Omental fat pad (tissue), 4 donors: ENCODE data around the gene NEDD8. TPM values are rescaled to one million over a fixed set of nuclear protein-coding genes. Genes with fewer than 3 reads are reported as not detected.

Experiments used
- ATAC-seq: fragments of 150-250 bp; one replicate; pipeline ENCODE4 v1.9.1; 2016; ENCODE audit warnings: mild to moderate bottlenecking, moderate library complexity; ENCODE audit not compliant: low FRiP score
- DNase-seq: peaks from one replicate; pipeline ENCODE4 v3.0.0-alpha.2; 2019; ENCODE audit warnings: low spot score
- total RNA-seq, 4 donors: library from RNA; depleted of rRNA; stranded (reverse); fragments of >200 nt; gene quantifications; one replicate each; pipeline ENCODE4 v1.1.0, GENCODE V29; 2016
- TF ChIP-seq, protein P1 (sequence below), 3 donors: fragments of 450-650 bp; IDR thresholded peaks; one replicate each; pipeline ENCODE4 v1.5.1; 2016 to 2017; ENCODE audit warnings: antibody characterized with exemption in 3 of 3, mild to moderate bottlenecking in 3 of 3, moderate library complexity in 2 of 3

The NEDD8 gene
- total RNA-seq, 4 donors from 2014 or later: 98.4 to 184 (median 126) TPM

GRCh38 chr14:24198814-24199524 lies 33.2 kb downstream of the NEDD8 start:
- DNase-seq: no peak
- TF ChIP-seq, protein P1, sequence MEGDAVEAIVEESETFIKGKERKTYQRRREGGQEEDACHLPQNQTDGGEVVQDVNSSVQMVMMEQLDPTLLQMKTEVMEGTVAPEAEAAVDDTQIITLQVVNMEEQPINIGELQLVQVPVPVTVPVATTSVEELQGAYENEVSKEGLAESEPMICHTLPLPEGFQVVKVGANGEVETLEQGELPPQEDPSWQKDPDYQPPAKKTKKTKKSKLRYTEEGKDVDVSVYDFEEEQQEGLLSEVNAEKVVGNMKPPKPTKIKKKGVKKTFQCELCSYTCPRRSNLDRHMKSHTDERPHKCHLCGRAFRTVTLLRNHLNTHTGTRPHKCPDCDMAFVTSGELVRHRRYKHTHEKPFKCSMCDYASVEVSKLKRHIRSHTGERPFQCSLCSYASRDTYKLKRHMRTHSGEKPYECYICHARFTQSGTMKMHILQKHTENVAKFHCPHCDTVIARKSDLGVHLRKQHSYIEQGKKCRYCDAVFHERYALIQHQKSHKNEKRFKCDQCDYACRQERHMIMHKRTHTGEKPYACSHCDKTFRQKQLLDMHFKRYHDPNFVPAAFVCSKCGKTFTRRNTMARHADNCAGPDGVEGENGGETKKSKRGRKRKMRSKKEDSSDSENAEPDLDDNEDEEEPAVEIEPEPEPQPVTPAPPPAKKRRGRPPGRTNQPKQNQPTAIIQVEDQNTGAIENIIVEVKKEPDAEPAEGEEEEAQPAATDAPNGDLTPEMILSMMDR (IDR thresholded peaks at IDR 0.05): no peak
- no peak for ATAC-seq

- ATAC-seq (no peak), DNase-seq (no peak)
- TF ChIP-seq, protein P1 (IDR thresholded peaks at IDR 0.05): no peak
Measured at GRCh38 chr14:24197056-24197450, 35.1 kb downstream of the NEDD8 start.

- TF ChIP-seq, protein P1 (IDR thresholded peaks at IDR 0.05): no peak
- ATAC-seq (peak; percentile 14), DNase-seq (no peak)
Measured at GRCh38 chr14:24196071-24197055, 35.8 kb downstream of the NEDD8 start.

DNA sequence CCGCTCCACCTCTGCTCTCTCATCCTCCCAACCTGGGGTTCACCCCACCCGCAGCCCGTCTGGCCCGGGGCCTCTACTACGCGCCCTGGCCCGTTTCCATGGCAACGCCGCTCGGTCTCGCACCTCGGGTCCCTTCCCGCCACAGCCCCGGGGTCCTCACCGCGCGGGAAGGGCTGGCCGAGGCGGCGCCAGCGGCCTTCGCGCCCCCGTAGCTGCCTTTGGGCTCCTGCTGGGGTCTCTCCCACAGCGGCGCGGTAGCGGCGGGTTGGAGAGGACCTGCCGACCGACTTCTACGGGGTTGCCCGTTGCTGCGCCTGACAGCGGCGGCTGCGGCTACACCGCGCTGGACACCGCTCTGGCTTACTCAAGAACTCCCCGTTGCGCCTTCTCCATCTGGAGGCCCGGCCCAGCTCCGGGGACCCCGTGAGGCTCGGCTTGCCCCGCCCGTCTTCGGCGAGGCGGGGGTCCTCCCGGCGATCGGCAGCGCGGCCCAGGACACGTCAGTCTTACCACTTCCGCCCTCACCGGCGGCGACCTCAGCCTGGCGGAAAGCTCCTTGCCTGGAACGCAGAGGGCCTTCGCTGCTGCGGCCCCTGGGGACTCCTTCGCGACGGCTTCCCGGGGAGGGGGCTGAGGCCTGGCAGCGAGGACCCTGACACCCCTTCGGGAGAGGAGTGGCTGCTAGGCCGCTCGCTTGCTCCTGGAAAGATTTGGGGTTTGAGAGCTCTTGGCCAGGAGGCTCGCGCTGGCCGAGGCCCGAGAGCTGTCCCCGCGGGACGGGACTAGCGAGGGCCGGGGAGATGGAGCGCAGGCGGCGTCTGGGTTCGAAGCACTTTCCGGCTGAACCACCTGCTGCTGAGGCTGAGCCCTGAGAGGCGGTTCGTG lies 36.7 kb downstream of the NEDD8 start, which contains the start of gene TM9SF1:
Gene TM9SF1, minus strand, starts transcription at position 256 of the 885 bp plus-strand sequence. CDS start 422 bp downstream, outside the sequence.
- peak; percentile 95 for ATAC-seq
- peak; percentile 57 for DNase-seq
- TF ChIP-seq, protein P1 (IDR thresholded peaks at IDR 0.05): no peak

- TF ChIP-seq, protein P1 (IDR thresholded peaks at IDR 0.05): no peak
- no peak for DNase-seq
- ATAC-seq: no peak
Measured at GRCh38 chr14:24194873-24195185, 37.3 kb downstream of the NEDD8 start.

DNA sequence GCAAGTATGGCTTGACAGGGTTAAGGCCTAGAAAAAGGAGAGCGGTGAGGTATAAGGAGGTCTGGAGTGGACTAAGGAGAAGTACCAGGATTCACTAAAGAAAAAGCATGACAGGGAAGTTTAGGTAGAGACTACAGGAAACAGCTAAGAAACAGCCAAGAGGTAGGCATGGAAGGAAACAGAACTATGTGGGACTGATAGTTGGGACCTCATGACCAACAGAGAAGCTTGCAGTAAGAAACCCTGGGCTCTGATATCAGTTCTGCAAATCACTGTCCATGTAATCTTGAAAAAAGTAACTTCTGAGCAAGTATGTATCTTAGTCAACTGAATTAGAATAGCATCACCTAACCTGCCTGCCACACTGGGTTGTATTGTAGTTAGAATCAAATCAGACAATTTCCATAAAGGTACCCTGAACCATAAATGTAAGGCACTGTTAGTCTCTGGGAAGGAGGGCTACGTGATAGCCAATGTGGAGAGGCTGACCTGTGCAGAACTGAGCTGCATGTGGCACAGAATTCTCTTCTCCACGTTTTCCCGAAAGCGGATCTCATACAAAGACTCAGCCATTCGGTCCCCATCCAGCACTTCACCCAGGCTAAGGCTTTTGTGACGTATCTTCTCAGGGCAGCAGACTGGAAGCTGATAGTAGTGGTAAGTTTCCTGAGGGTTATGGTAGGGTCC lies 37.8 kb downstream of the NEDD8 start:
- DNase-seq (no peak), ATAC-seq (no peak)
- TF ChIP-seq, protein P1 (IDR thresholded peaks at IDR 0.05): no peak
